Fibroblast of lung (primary cell): ENCODE data around the gene CDPF1. TPM values are rescaled to one million over a fixed set of nuclear protein-coding genes. Genes with fewer than 3 reads are reported as not detected.

Source experiments
- DNase-seq, 2 donors: peaks; one replicate each; pipeline versions ENCODE4 v3.0.0 to v3.0.0-alpha.2; 2010; ENCODE audit warnings: low read depth in 2 of 2
- H2AFZ ChIP-seq: 2 replicates; pipeline ENCODE4 v1.5.1; 2012; ENCODE audit warnings: low read length, control low read depth, inconsistent platforms
- H3K27ac ChIP-seq: 2 replicates; pipeline ENCODE4 v1.5.1; 2011; ENCODE audit warnings: low read length, control low read depth; ENCODE audit not compliant: insufficient read depth
- H3K27me3 ChIP-seq: 2 replicates; pipeline ENCODE4 v1.5.1; 2011; ENCODE audit warnings: mild to moderate bottlenecking, low read length; ENCODE audit not compliant: control insufficient read depth, insufficient read depth
- H3K36me3 ChIP-seq: 2 replicates; pipeline ENCODE4 v1.5.1; 2011; ENCODE audit warnings: low read length; ENCODE audit not compliant: control insufficient read depth, insufficient read depth
- H3K4me1 ChIP-seq: 2 replicates; pipeline ENCODE4 v1.5.1; 2011; ENCODE audit warnings: low read length; ENCODE audit not compliant: control insufficient read depth, insufficient read depth; ENCODE audit errors: extremely low read depth
- H3K4me2 ChIP-seq: 2 replicates; pipeline ENCODE4 v1.5.1; 2011; ENCODE audit warnings: low read length, control low read depth; ENCODE audit not compliant: insufficient read depth; ENCODE audit errors: extremely low read depth
- H3K4me3 ChIP-seq, 4 experiments: fragments of 200-600 bp in 1 of 4; sonication (generic) in 1 of 4; replicated peaks in 1 of 4; 2 replicates each; pipeline ENCODE4 v1.5.1; 2011 to 2016; ENCODE audit warnings: low read length in 4 of 4, low read depth in 3 of 4, mild to moderate bottlenecking in 3 of 4, control low read depth in 2 of 4, inconsistent platforms in 1 of 4, mixed read lengths in 1 of 4; ENCODE audit not compliant: insufficient read depth in 1 of 4; ENCODE audit errors: control extremely low read depth in 1 of 4
- H3K79me2 ChIP-seq: 2 replicates; pipeline ENCODE4 v1.5.1; 2012; ENCODE audit warnings: mild to moderate bottlenecking, low read length, inconsistent platforms; ENCODE audit not compliant: control insufficient read depth, insufficient read depth
- H3K9ac ChIP-seq: 2 replicates; pipeline ENCODE4 v1.5.1; 2011; ENCODE audit warnings: mild to moderate bottlenecking, low read length, control low read depth; ENCODE audit not compliant: insufficient read depth
- H3K9me3 ChIP-seq: 2 replicates; pipeline ENCODE4 v1.5.1; 2012; ENCODE audit warnings: low read depth, low read length; ENCODE audit not compliant: control insufficient read depth, insufficient read depth
- H4K20me1 ChIP-seq: 2 replicates; pipeline ENCODE4 v1.5.1; 2011; ENCODE audit warnings: low read length; ENCODE audit not compliant: control insufficient read depth, insufficient read depth; ENCODE audit errors: extremely low read depth
- EZH2 ChIP-seq: IDR thresholded peaks from 2 replicates; pipeline ENCODE4 v1.5.1; 2012; ENCODE audit warnings: low read length, control low read depth, mild to moderate bottlenecking; ENCODE audit errors: missing control alignments
- polyA plus RNA-seq, 2 donors: library from polyadenylated mRNA; depleted of rRNA in 1 of 2; stranded (reverse) in 1 of 2; unstranded in 1 of 2; fragments of >200 nt; gene quantifications; 2 replicates each; pipeline ENCODE4 v1.2.1, GENCODE V29; 2011 to 2012; ENCODE audit warnings: missing spikeins in 1 of 2
- total RNA-seq: library from RNA; depleted of rRNA; stranded (reverse); fragments of >200 nt; gene quantifications from 2 replicates; pipeline ENCODE4 v1.2.1, GENCODE V29; 2014
- TF ChIP-seq, protein P1 (sequence below), 2 donors: IDR thresholded peaks in 1 of 2; conservative IDR thresholded peaks in 1 of 2; 1 replicate in 1 of 2; 2 replicates in 1 of 2; pipeline ENCODE4 v1.5.1; 2011 to 2012; ENCODE audit warnings: low read length in 2 of 2, control low read depth in 1 of 2, inconsistent platforms in 1 of 2, low read depth in 1 of 2, mild to moderate bottlenecking in 1 of 2

CDPF1 gene
- total and polyA plus RNA-seq, 2 donors (not counting 1 experiment from before 2014, with no cell fraction given): 7.7 to 8.3 TPM

DNA sequence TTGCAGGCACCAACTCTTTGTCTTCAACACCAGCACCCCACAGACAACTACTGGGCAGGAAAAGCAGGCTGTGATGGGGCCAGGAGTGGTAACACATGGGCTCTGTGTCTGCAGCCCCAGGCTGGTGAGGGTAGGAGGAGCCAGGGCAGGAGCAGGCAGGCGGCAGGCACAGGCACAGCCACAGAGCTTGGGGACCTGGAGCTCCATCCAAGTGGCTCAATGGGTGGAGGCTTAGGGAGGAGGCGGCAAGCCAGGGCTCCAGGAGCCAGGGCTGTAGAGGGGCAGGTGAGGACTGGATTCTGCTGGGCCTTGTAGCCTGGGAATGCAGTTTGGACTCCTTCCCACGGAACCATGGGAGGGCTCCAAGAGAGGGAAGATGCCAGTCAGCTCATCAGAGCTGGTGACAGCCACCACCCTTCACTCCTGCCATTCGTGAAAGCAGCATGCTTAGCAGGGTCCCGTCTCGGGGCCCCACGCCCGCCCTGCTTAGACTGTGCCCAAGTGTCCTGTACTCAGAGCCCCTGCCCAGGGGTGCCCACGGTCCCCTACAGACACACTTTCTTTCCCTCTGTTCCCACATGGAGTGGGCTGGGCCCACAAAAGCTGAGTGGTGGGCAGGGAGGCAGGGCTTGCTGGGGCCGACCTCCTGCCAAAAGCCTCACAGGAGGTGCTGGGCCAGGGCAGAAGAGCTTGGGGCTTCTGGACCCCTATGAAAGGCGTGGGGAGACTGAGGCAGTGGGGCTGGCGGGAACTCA is 30.1 kb upstream of the CDPF1 start:
- DNase-seq: no peak
- H3K27ac ChIP-seq: no peak overlapping the region
- H3K36me3 ChIP-seq: peaks cover 28% of the 10 kb centered on the region
- H3K4me2 ChIP-seq: no peak overlapping the region
- no peaks in the 10 kb centered on the region for H3K79me2 ChIP-seq
- H4K20me1 ChIP-seq: no peaks in the 10 kb centered on the region
- no peak overlapping the region for H3K9ac ChIP-seq
- H2AFZ ChIP-seq: no peak overlapping the region
- H3K4me1 ChIP-seq: no peaks in the 10 kb centered on the region
- H3K27me3 ChIP-seq: no peaks in the 10 kb centered on the region
- no peak overlapping the region for H3K4me3 ChIP-seq
- H3K9me3 ChIP-seq: no peaks in the 10 kb centered on the region
- TF ChIP-seq, protein P1, sequence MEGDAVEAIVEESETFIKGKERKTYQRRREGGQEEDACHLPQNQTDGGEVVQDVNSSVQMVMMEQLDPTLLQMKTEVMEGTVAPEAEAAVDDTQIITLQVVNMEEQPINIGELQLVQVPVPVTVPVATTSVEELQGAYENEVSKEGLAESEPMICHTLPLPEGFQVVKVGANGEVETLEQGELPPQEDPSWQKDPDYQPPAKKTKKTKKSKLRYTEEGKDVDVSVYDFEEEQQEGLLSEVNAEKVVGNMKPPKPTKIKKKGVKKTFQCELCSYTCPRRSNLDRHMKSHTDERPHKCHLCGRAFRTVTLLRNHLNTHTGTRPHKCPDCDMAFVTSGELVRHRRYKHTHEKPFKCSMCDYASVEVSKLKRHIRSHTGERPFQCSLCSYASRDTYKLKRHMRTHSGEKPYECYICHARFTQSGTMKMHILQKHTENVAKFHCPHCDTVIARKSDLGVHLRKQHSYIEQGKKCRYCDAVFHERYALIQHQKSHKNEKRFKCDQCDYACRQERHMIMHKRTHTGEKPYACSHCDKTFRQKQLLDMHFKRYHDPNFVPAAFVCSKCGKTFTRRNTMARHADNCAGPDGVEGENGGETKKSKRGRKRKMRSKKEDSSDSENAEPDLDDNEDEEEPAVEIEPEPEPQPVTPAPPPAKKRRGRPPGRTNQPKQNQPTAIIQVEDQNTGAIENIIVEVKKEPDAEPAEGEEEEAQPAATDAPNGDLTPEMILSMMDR (conservative IDR thresholded peaks at IDR 0.05 in 1 of 2, IDR thresholded peaks at IDR 0.05 in 1 of 2; ENCODE audit: low read depth in 1 of 2, low read length in 2 of 2): no peak
- TF ChIP-seq EZH2: no peak

DNA sequence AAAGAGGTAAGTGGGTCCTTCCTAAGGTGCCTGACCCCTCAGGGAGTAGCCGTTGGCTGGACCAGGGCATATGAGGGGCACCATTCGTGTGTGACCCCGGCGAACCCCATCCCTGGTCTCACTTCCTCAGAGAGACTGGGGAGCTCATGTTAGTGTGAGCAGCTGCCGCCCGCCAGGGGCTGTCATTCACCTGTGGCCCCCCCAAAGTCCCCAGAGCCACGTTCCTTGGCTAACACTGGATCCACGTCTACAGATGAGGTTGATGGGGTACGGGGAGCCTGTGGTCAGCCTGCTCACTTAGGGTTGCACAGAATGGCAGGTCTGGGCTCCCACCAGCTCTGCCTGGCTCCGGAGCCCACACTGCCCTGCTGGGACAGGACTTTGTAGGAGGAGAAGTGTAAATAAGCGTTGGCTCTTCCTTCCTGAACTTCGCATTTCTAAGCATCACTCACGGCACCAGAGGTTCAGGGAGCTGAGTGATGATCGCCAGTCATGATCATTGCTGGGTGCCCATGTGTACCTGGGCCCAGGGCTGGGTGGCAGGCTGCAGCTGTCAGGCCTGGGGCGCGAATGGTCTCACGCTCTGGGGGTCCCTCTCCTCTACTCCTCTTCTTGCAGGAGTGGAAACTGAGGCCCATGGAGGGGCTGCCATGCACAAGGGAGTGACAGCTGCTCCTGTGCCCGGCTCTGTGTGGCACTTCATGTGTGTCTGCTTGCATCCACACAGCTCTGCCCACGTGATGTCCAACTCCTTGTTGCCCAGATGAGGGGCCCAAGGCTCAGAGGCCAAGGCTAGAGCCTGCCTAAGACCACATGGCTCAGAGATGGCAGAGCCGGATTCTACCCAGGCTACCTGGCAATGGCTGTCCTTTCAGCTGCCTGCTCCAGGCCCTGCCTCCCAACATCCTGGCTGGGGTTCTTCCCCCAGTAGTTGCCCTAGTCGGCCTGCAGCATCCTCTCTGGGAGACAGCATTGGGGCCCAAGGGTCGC is 28.9 kb upstream of the CDPF1 start:
- H4K20me1 ChIP-seq: no peaks in the 10 kb centered on the region
- H3K79me2 ChIP-seq: no peaks in the 10 kb centered on the region
- H3K9me3 ChIP-seq: no peaks in the 10 kb centered on the region
- no peaks in the 10 kb centered on the region for H3K27me3 ChIP-seq
- H3K36me3 ChIP-seq: peaks cover 25% of the 10 kb centered on the region
- H3K9ac ChIP-seq: no peak overlapping the region
- H3K27ac ChIP-seq: no peak overlapping the region
- no peak overlapping the region for H3K4me2 ChIP-seq
- TF ChIP-seq, protein P1 (conservative IDR thresholded peaks at IDR 0.05 in 1 of 2, IDR thresholded peaks at IDR 0.05 in 1 of 2; ENCODE audit: low read depth in 1 of 2, low read length in 2 of 2): no peak
- TF ChIP-seq EZH2: no peak
- no peaks in the 10 kb centered on the region for H3K4me1 ChIP-seq
- H3K4me3 ChIP-seq: no peak overlapping the region
- H2AFZ ChIP-seq: no peak overlapping the region
- no peak for DNase-seq

DNA sequence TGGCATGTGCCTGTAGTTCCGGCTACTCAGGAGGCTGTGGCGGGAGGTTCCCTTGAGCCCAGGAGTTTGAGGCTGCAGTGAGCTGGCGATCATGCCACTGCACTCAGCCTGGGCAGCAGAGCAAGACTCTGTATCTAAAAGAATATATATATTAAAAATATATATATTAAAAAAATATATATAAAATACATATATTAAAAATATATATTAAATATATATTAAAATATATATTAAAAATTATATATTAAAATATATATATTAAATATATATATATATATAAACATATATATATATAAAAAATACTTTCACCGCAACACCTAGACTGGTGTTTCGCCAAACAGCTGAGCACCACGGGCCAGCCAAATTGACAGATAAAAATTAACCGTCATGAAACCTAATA is 26.5 kb upstream of the CDPF1 start:
- Histone ChIP-seq H4K20me1 (no peaks in the 10 kb centered on the region), H3K4me2 (no peak overlapping the region), H3K27me3 (no peaks in the 10 kb centered on the region), H3K9ac (no peak overlapping the region), H2AFZ (no peak overlapping the region), H3K9me3 (no peaks in the 10 kb centered on the region), H3K79me2 (no peaks in the 10 kb centered on the region), H3K36me3 (peaks cover 32% of the 10 kb centered on the region), H3K27ac (no peak overlapping the region), H3K4me3 (no peak overlapping the region), H3K4me1 (no peaks in the 10 kb centered on the region)
- no peak for TF ChIP-seq EZH2
- TF ChIP-seq, protein P1 (conservative IDR thresholded peaks at IDR 0.05 in 1 of 2, IDR thresholded peaks at IDR 0.05 in 1 of 2; ENCODE audit: low read depth in 1 of 2, low read length in 2 of 2): no peak
- DNase-seq: no peak
